SK-N-SH (cell line): ENCODE results near the gene MYNN.

Experiments
- CTCF ChIP-seq: fragments of 200-600 bp; sonication (generic); IDR thresholded peaks from 2 replicates; pipeline ENCODE4 v1.6.1; 2017; ENCODE audit warnings: antibody characterized with exemption, mild to moderate bottlenecking, moderate library complexity
- EZH2phosphoT487 ChIP-seq: fragments of 200-600 bp; sonication (generic); IDR thresholded peaks from 2 replicates; pipeline ENCODE4 v1.6.1; 2017; ENCODE audit warnings: low read depth, mixed run types, mild to moderate bottlenecking, antibody characterized with exemption, moderate library complexity, borderline replicate concordance
- FOXM1 ChIP-seq: IDR thresholded peaks from 2 replicates; pipeline ENCODE4 v1.4.0; 2012; ENCODE audit warnings: low read depth, mild to moderate bottlenecking
- JUND ChIP-seq: IDR thresholded peaks from 2 replicates; pipeline ENCODE4 v1.4.0; 2012
- POLR2AphosphoS5 ChIP-seq: IDR thresholded peaks from 2 replicates; pipeline ENCODE4 v1.6.1; 2012; ENCODE audit warnings: low read depth, low read length
- REST ChIP-seq: IDR thresholded peaks from 2 replicates; pipeline ENCODE4 v1.6.1; 2012; ENCODE audit warnings: mild to moderate bottlenecking, low read depth, low read length, moderate library complexity
- RXRA ChIP-seq: IDR thresholded peaks from 2 replicates; pipeline ENCODE4 v1.4.0; 2012; ENCODE audit warnings: low read depth, mild to moderate bottlenecking, borderline replicate concordance
- SIN3A ChIP-seq: IDR thresholded peaks from 2 replicates; pipeline ENCODE4 v1.6.1; 2012; ENCODE audit warnings: low read depth, mild to moderate bottlenecking, low read length, moderate library complexity, borderline replicate concordance
- SMC3 ChIP-seq: IDR thresholded peaks from 2 replicates; pipeline ENCODE4 v1.6.1; 2012; ENCODE audit warnings: low read depth, low read length, improper control_type of control experiment
- TAF1 ChIP-seq: IDR thresholded peaks from 2 replicates; pipeline ENCODE4 v1.6.1; 2012; ENCODE audit warnings: low read depth, mild to moderate bottlenecking, low read length, moderate library complexity, borderline replicate concordance
- TCF12 ChIP-seq: IDR thresholded peaks from 2 replicates; pipeline ENCODE4 v1.4.0; 2012
- USF2 ChIP-seq: fragments of 150-350 bp; IDR thresholded peaks from 2 replicates; pipeline ENCODE4 v1.6.1; 2017; ENCODE audit warnings: antibody characterized with exemption, low read length, low read depth, borderline replicate concordance
- YY1 ChIP-seq: IDR thresholded peaks from 2 replicates; pipeline ENCODE4 v1.4.0; 2012; ENCODE audit warnings: low read depth, mild to moderate bottlenecking

GRCh38 chr3:169822983-169823382 is 49.8 kb downstream of the MYNN start:
- TF ChIP-seq YY1 (no peak), TAF1 (no peak), REST (no peak), CTCF (no peak), EZH2phosphoT487 (no peak), SIN3A (no peak), FOXM1 (no peak), USF2 (no peak), TCF12 (no peak), SMC3 (no peak), RXRA (no peak), POLR2AphosphoS5 (no peak), JUND (no peak)
